ENCODE data around the gene DPF3. TPM values are rescaled to one million over a fixed set of nuclear protein-coding genes. Genes with fewer than 3 reads are reported as not detected.

DPF3 gene
- total and polyA plus RNA-seq, 2 donors (not counting 1 experiment from before 2014, with no cell fraction given): 3.4 to 10.2 TPM

GRCh38 chr14:72652179-72652578 is 241.7 kb downstream of the DPF3 start:
- Histone ChIP-seq H3K4me2 (replicated peaks; ENCODE audit: low read depth, low read length, poor library complexity, severe bottlenecking) (no peak overlapping the region), H3K4me1 (ENCODE audit: control insufficient read depth in 2 of 2, insufficient read depth in 2 of 2, low read length in 2 of 2) (no peaks in the 10 kb centered on the region), H3K27me3 (replicated peaks in 1 of 4; ENCODE audit: control extremely low read depth in 1 of 4, control insufficient read depth in 3 of 4, insufficient read depth in 4 of 4, low read length in 3 of 4) (peaks cover 0 to 4% (median 0%) of the 10 kb centered on the region in 4 experiments), H3K36me3 (replicated peaks in 1 of 2; ENCODE audit: control extremely low read depth in 1 of 2, control insufficient read depth in 1 of 2, extremely low read depth in 1 of 2, insufficient read depth in 2 of 2, low read length in 1 of 2) (no peaks in the 10 kb centered on the region), H3K79me2 (ENCODE audit: control insufficient read depth, insufficient read depth, low read length) (no peaks in the 10 kb centered on the region), H4K20me1 (ENCODE audit: control insufficient read depth, insufficient read depth, low read length, poor library complexity, severe bottlenecking) (no peaks in the 10 kb centered on the region), H3K9ac (ENCODE audit: low read length) (no peak overlapping the region), H2AFZ (ENCODE audit: insufficient read depth, low read depth, low read length, poor library complexity, severe bottlenecking) (no peak overlapping the region), H3K9me3 (ENCODE audit: control extremely low read depth in 1 of 3, control insufficient read depth in 2 of 3, insufficient read depth in 1 of 3, low read length in 2 of 3) (no peaks in the 10 kb centered on the region), H3K27ac (ENCODE audit: low read length in 2 of 2) (no peak overlapping the region), H3K4me3 (ENCODE audit: control extremely low read depth in 1 of 5, extremely low read depth in 1 of 5, insufficient read depth in 1 of 5, low read depth in 2 of 5, low read length in 4 of 5) (no peak overlapping the region)
- TF ChIP-seq CTCF (IDR thresholded peaks at IDR 0.05) (no peak), EZH2 (IDR thresholded peaks at IDR 0.05; ENCODE audit: borderline replicate concordance, insufficient read depth, low read depth, low read length, poor library complexity, severe bottlenecking) (no peak)
- Mint-ChIP-seq H3K4me1 (peaks cover 4% of the 10 kb centered on the region), H3K27me3 (peaks cover 3% of the 10 kb centered on the region), H3K4me3 (no peak overlapping the region), H3K9me3 (ENCODE audit: insufficient read depth) (no peaks in the 10 kb centered on the region), H3K27ac (no peak overlapping the region)
- no peak for DNase-seq
- ChIA-PET POLR2A (no interaction called here), CTCF (no interaction called here)
- intact Hi-C loops (cut with micrococcal nuclease): no loop called here
- ATAC-seq (ENCODE audit: low read depth): no peak
- 100% methylated on average over 2 of the region's 4 CpGs for WGBS (ENCODE audit: insufficient coverage)

GRCh38 chr14:72651714-72652113 is 242.2 kb downstream of the DPF3 start:
- 79% methylated on average over 5 of the region's 5 CpGs for WGBS (ENCODE audit: insufficient coverage)
- H3K4me3 ChIP-seq (ENCODE audit: control extremely low read depth in 1 of 5, extremely low read depth in 1 of 5, insufficient read depth in 1 of 5, low read depth in 2 of 5, low read length in 4 of 5): no peak overlapping the region
- peaks cover 0 to 4% (median 0%) of the 10 kb centered on the region in 4 experiments for H3K27me3 ChIP-seq (replicated peaks in 1 of 4; ENCODE audit: control extremely low read depth in 1 of 4, control insufficient read depth in 3 of 4, insufficient read depth in 4 of 4, low read length in 3 of 4)
- H3K27ac ChIP-seq (ENCODE audit: low read length in 2 of 2): no peak overlapping the region
- POLR2A ChIA-PET: no interaction called here
- CTCF ChIA-PET: no interaction called here
- Mint-ChIP-seq H3K4me3 (no peak overlapping the region), H3K27ac (no peak overlapping the region), H3K9me3 (ENCODE audit: insufficient read depth) (no peaks in the 10 kb centered on the region), H3K27me3 (peaks cover 3% of the 10 kb centered on the region), H3K4me1 (peaks cover 4% of the 10 kb centered on the region)
- no peaks in the 10 kb centered on the region for H3K36me3 ChIP-seq (replicated peaks in 1 of 2; ENCODE audit: control extremely low read depth in 1 of 2, control insufficient read depth in 1 of 2, extremely low read depth in 1 of 2, insufficient read depth in 2 of 2, low read length in 1 of 2)
- H4K20me1 ChIP-seq (ENCODE audit: control insufficient read depth, insufficient read depth, low read length, poor library complexity, severe bottlenecking): no peaks in the 10 kb centered on the region
- ATAC-seq (ENCODE audit: low read depth) (no peak), DNase-seq (no peak)
- intact Hi-C loops (cut with micrococcal nuclease): no loop called here
- H3K4me1 ChIP-seq (ENCODE audit: control insufficient read depth in 2 of 2, insufficient read depth in 2 of 2, low read length in 2 of 2): no peaks in the 10 kb centered on the region
- H3K79me2 ChIP-seq (ENCODE audit: control insufficient read depth, insufficient read depth, low read length): no peaks in the 10 kb centered on the region
- TF ChIP-seq EZH2 (IDR thresholded peaks at IDR 0.05; ENCODE audit: borderline replicate concordance, insufficient read depth, low read depth, low read length, poor library complexity, severe bottlenecking): no peak
- no peak for TF ChIP-seq CTCF (IDR thresholded peaks at IDR 0.05)
- no peak overlapping the region for H3K4me2 ChIP-seq (replicated peaks; ENCODE audit: low read depth, low read length, poor library complexity, severe bottlenecking)
- H3K9me3 ChIP-seq (ENCODE audit: control extremely low read depth in 1 of 3, control insufficient read depth in 2 of 3, insufficient read depth in 1 of 3, low read length in 2 of 3): no peaks in the 10 kb centered on the region
- H2AFZ ChIP-seq (ENCODE audit: insufficient read depth, low read depth, low read length, poor library complexity, severe bottlenecking): no peak overlapping the region
- no peak overlapping the region for H3K9ac ChIP-seq (ENCODE audit: low read length)

Data from B cell (primary cell).